GM12873 (cell line): ENCODE data around the gene STAT6.

ENCODE experiments used
- TF ChIP-seq, protein P1 (sequence below): IDR thresholded peaks from 2 replicates; pipeline ENCODE4 v1.5.1; 2012; ENCODE audit warnings: low read depth, mild to moderate bottlenecking, moderate library complexity, low read length, control low read depth; ENCODE audit not compliant: insufficient read depth; ENCODE audit errors: missing control alignments

Gene STAT6

DNA sequence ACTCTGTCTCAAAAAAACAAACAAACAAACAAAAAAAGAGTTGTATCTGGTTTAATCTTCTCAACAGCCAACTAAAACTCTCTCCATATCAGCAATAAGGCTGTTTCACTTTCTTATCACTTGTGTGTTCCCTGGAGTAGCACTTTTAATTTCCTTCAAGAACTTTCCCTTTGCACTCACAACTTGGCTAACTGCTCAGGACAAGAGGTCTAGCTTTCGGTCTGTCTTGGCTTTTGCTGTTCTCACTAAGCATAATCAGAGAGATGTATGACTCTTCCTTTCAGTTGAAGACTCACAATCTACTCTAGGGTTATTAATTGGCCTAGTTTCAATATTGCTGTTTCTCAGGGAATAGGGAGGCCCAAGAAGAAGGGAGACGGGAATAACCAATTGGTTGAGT lies 44.9 kb downstream of the STAT6 start:
- TF ChIP-seq, protein P1, sequence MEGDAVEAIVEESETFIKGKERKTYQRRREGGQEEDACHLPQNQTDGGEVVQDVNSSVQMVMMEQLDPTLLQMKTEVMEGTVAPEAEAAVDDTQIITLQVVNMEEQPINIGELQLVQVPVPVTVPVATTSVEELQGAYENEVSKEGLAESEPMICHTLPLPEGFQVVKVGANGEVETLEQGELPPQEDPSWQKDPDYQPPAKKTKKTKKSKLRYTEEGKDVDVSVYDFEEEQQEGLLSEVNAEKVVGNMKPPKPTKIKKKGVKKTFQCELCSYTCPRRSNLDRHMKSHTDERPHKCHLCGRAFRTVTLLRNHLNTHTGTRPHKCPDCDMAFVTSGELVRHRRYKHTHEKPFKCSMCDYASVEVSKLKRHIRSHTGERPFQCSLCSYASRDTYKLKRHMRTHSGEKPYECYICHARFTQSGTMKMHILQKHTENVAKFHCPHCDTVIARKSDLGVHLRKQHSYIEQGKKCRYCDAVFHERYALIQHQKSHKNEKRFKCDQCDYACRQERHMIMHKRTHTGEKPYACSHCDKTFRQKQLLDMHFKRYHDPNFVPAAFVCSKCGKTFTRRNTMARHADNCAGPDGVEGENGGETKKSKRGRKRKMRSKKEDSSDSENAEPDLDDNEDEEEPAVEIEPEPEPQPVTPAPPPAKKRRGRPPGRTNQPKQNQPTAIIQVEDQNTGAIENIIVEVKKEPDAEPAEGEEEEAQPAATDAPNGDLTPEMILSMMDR: no peak

DNA sequence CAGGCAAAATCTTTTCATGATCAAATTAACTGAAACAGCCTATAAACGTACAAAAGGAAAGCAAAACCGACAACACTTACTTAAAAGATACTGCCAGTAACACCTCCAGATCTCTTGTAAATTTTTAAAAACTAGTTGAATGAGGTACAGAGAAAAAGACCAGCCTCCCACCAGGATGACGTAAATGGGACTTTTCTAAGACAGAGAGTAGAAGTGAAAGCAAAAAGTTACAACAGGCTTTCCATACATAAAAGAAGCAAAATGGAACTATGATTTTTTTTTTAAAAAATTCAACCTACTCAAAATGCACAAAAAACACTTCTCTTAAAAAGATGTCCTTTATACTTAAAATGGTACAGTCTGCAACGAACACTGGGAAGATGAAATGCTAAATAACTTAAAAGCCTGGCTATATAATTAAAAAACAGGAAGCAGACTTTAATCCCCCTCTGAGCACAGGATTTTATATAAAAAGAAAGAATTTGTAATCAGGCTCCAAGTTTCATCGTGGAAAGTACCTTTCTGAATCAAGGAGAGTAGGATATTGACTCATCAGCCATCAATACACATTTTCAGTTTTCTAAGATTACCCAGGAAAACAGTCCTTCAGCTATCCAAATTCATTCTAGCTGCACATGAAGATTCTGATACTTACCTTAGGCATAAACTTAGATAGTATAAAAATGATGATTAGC lies 47.0 kb downstream of the STAT6 start:
- TF ChIP-seq, protein P1: no peak

DNA sequence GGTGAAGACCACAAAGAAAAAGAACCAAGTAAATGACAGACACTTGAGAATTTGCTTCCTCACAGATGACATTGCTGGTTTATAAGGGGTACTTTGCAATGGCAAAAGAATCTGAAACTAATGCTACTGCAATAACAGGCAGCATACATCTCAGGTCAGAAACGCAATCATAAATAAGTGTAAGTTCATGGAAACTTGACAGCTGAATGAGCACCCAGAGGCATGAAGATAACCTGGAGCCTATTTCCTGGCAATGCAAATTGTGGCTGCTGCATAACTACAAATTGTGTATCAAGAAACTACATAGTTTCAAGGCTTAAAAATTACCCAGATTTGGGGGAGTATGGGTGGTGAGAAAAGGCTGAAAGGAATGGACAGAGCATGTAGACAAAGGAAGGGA lies 52.7 kb downstream of the STAT6 start:
- TF ChIP-seq, protein P1: no peak

DNA sequence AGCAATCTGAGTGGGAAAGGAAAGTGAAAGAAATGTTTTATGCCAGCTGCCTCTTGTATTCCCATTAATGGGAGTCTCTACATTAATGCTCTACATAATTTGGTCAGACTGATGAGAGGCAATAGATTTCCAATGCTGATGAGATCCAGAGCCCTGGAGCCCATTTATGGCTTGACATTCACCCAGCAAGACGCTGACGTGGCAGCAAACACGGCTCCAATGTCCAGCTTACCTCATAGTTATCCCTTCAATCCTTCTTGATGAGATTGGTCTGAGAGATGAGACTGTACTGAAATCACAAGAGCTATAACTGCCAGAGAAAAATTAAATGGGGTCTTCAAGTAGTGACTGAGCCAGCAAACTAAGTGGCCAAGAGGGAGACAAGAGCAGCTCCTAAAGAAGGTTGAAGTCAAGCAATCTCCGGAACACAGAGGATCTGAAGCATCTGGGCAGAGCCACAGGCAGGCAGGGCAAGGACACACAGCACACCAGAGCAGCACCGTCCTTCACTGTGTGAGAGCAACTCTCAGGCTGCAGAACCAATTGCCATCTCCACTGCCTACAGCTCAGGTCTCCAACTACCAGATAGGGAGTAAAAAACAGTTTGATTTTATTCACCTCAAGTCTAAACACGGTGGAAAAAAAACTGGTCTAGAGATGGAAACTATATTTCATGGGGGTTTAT lies 54.0 kb downstream of the STAT6 start:
- TF ChIP-seq, protein P1: no peak

DNA sequence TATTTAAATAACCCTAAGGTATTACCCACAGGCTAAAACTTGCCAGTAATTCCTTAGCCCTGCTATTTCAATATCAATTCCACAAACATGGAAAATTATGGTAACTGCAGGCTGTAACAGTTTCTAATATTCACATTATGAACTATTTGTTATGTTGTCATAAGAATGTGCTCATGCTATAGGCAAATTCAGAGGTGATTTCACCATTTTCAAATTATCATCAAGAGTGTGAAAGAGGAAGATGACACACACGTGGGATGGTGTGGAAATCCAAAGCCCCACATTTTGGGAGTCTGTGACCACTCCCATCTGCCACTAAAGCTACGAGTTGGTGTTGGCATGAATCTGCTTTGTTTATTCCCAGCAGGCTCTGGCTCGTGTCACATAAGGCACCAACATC lies 55.3 kb downstream of the STAT6 start:
- TF ChIP-seq, protein P1: no peak

DNA sequence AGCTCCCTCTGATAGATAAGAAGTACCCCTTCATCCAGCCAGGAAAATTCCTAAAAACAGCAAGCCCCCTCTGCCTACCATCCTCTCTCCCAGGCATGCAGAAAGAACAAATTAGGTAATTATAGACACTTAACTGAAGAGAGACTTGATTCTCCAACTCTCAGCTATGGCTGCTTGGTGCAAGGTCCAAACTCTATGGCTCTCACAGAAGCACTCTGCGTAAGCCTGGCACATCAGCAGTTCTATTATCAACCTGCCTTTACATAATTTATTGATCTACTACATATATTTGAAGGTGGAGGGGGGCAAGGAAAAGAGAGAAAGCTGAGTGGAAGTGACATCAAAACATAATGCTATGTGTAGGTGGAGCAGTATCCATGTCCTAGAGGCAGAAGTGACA lies 60.2 kb downstream of the STAT6 start:
- TF ChIP-seq, protein P1: no peak

DNA sequence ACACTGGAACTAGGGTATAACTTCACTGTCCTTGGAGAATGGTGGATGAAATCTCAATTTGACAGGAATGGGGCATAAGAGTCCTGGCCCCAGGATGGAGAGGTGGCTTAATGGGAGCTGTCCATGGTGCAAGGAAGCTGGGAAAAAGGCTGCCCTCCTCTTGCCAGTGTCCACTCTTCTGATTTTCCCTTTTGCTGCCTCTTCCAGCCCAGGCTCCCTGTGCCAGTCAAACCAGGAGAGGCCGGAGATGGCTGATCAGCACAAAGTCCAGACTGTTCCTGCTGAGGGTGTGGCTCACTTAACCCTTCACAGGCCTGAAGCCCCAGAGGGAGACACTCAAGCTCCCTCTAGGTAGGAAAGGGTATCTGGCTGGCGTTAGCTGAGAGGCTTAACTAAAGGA lies 61.3 kb downstream of the STAT6 start, which contains the start of gene MYO1A:
Gene MYO1A (minus strand): TSS at position 240 of the 400 bp plus-strand sequence. CDS start 1,806 bp downstream, outside the sequence.
- TF ChIP-seq, protein P1: no peak
